Thoracic aorta (tissue), 2 donors: Measurements from ENCODE around the gene IL37. TPM values are rescaled to one million over a fixed set of nuclear protein-coding genes. Genes with fewer than 3 reads are reported as not detected.

Experiments used
- ATAC-seq: fragments of 150-250 bp; one replicate; pipeline ENCODE4 v1.8.0; 2017; ENCODE audit warnings: low read depth; ENCODE audit not compliant: insufficient number of reproducible peaks, low FRiP score
- DNase-seq: peaks from one replicate; pipeline ENCODE4 v3.0.0-alpha.2; 2020; ENCODE audit warnings: low spot score
- H3K27ac ChIP-seq, 2 donors: fragments of 200-600 bp; sonication (generic); 1 replicate in 1 of 2; 2 replicates in 1 of 2; pipeline ENCODE4 v1.5.1; 2016; ENCODE audit warnings: mild to moderate bottlenecking in 2 of 2, moderate library complexity in 2 of 2
- H3K27me3 ChIP-seq: fragments of 200-600 bp; sonication (generic); replicated peaks from 2 replicates; pipeline ENCODE4 v1.6.0; 2016; ENCODE audit warnings: mild to moderate bottlenecking; ENCODE audit not compliant: insufficient read depth
- H3K36me3 ChIP-seq: fragments of 200-600 bp; sonication (generic); one replicate; pipeline ENCODE4 v1.5.1; 2016
- H3K4me1 ChIP-seq, 2 donors: fragments of 200-600 bp; sonication (generic); 1 replicate in 1 of 2; 2 replicates in 1 of 2; pipeline versions ENCODE4 v1.5.1 to v1.6.0; 2016; ENCODE audit warnings: low read depth in 2 of 2, mild to moderate bottlenecking in 1 of 2; ENCODE audit not compliant: control insufficient read depth in 1 of 2
- H3K4me3 ChIP-seq: fragments of 200-600 bp; sonication (generic); 2 replicates; pipeline ENCODE4 v1.5.1; 2016; ENCODE audit warnings: mild to moderate bottlenecking
- H3K9me3 ChIP-seq: fragments of 200-600 bp; sonication (generic); 2 replicates; pipeline ENCODE4 v1.5.1; 2016
- total RNA-seq, 2 donors: library from RNA; depleted of rRNA; stranded (reverse); fragments of >200 nt; gene quantifications; one replicate each; pipeline versions ENCODE4 v1.1.0 to v1.2.3, GENCODE V29; 2016
- TF ChIP-seq, protein P1 (sequence below): fragments of 200-600 bp; sonication (generic); IDR thresholded peaks from one replicate; pipeline ENCODE4 v1.5.1; 2019; ENCODE audit warnings: antibody characterized with exemption

IL37 gene, protein sequence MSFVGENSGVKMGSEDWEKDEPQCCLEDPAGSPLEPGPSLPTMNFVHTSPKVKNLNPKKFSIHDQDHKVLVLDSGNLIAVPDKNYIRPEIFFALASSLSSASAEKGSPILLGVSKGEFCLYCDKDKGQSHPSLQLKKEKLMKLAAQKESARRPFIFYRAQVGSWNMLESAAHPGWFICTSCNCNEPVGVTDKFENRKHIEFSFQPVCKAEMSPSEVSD
- total RNA-seq: not detected

DNA sequence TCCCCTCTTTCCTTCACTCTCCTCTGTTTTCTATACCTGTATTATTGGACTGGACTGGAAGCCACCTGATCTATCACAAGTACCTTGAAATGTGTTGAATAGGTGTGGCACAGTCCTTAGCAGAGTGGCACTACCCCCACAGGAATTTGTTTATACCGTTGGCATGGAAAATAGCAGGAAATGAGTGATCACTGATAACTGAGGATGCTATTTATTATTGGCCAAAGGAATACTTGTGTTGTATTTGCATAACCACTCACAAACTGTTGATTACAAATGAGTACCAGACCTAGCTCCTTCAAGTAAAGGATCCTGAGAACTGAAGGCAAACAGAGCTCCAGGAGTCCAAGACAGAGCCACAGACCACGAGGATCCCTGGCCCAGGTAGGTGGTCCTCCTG is at the start of gene IL37:
Gene IL37 (plus strand): TSS at position 301 of the 400 bp plus-strand sequence. CDS start 1,848 bp downstream, outside the sequence.
- peak; percentile 20 for ATAC-seq
- TF ChIP-seq, protein P1, sequence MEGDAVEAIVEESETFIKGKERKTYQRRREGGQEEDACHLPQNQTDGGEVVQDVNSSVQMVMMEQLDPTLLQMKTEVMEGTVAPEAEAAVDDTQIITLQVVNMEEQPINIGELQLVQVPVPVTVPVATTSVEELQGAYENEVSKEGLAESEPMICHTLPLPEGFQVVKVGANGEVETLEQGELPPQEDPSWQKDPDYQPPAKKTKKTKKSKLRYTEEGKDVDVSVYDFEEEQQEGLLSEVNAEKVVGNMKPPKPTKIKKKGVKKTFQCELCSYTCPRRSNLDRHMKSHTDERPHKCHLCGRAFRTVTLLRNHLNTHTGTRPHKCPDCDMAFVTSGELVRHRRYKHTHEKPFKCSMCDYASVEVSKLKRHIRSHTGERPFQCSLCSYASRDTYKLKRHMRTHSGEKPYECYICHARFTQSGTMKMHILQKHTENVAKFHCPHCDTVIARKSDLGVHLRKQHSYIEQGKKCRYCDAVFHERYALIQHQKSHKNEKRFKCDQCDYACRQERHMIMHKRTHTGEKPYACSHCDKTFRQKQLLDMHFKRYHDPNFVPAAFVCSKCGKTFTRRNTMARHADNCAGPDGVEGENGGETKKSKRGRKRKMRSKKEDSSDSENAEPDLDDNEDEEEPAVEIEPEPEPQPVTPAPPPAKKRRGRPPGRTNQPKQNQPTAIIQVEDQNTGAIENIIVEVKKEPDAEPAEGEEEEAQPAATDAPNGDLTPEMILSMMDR: no peak
- no peak for DNase-seq
- H3K36me3 ChIP-seq: no peaks in the 10 kb centered on the region
- no peaks in the 10 kb centered on the region for H3K9me3 ChIP-seq
- no peaks in the 10 kb centered on the region for H3K4me1 ChIP-seq
- H3K27me3 ChIP-seq: no peaks in the 10 kb centered on the region
- no peak within 1 kb of the TSS for H3K4me3 ChIP-seq
- H3K27ac ChIP-seq: no peak within 1 kb of the TSS

DNA sequence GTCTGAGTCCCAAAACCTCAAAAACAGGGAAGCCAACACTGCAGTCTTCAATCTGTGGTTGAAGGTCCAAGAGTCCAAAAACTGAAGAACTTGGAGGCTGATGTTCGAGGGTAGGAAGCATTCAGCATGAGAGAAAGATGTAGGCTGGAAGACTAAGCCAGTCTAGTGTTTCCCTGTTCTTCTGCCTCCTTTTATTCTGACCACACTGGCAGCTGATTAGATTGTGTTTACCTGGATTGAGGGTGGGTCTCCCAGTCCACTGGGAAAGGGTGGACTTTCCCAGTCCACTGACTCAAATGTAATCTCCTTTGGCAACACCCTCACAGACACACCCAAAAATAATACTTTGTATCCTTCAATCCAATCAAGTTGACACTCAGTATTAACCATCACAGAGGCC is 46.9 kb upstream of the IL37 start:
- H3K4me3 ChIP-seq: no peak overlapping the region
- TF ChIP-seq, protein P1: no peak
- H3K4me1 ChIP-seq: no peaks in the 10 kb centered on the region
- no peak for ATAC-seq
- H3K36me3 ChIP-seq: no peaks in the 10 kb centered on the region
- no peaks in the 10 kb centered on the region for H3K9me3 ChIP-seq
- no peak overlapping the region for H3K27ac ChIP-seq
- no peak for DNase-seq
- H3K27me3 ChIP-seq: no peaks in the 10 kb centered on the region

DNA sequence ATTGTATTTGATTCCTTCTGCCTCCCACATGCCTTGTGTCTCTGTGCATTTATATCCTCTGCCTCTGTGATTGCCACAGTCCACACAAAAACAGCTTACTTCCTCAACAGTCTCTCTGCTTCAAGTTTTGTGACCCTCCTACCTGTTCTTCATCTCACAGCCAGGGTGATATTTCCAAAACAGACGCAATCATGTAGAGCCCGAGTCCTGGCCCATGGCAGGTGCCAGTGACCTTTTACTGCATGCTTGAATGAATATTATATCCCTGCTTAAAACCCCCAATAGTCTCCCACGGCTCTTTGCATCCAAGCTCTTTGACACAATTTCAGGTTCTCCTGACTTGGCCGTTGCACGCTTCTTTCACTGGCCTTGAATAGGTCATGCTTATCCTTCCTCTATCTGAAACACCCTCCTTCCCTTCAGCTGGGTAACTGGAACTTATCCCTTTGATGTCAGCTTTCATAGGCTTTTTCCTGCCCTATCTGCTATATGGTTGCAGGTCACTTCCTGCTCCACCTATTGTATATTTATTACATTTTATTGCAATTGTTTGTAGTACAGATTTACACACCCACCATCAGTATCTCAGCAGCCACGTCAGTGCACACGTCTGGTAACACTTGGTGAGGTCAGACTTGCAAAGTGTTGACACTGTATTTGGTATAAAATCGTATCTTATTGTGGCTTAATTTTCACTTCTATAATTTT is 44.7 kb upstream of the IL37 start:
- no peak for ATAC-seq
- Histone ChIP-seq H3K4me1 (no peaks in the 10 kb centered on the region), H3K27ac (no peak overlapping the region), H3K9me3 (no peaks in the 10 kb centered on the region), H3K4me3 (no peak overlapping the region), H3K36me3 (no peaks in the 10 kb centered on the region), H3K27me3 (no peaks in the 10 kb centered on the region)
- no peak for DNase-seq
- TF ChIP-seq, protein P1: no peak

DNA sequence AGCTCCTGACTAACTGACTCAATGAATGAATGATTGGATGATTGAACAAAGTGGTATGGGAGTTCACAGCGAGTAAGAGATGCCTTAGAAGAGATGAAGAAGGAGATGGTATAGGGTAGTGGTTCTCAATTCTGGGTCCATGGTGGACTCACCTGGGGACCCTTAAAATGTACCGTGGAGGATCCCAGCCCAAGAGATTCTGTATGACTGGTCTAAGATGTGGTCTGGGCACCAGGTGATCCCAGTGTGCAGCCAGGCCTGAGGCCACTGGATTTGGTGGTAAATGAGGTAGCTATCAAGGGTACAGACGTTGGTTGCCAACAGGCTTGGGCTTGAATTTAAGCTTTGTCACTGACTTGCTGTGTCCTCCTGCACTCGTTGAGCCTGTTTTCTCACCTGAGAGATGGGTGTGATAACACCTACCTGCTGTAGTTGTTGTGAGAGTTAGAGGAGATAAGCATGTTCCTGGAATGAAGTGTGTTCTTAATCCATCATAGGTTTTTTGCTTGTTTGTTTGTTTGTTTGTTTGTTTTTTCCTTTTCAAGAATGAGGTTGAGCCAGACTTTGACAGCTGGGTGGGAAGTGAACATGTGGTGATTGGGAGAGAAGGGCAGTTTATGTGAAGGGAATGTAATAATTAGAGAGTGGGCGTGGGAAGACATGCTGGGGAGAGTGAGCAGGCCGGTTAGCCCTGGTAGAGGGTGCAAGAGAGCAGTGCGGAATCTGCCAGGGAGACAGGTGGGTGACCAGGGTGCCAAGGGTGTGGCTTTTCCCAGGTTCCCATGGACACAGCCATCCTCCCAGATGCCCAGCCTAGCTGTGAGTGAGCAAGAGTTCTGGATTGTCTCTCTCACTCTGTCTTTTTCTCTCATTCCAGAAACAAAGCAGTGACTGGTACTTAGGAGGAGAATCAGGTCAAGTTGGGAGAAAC is 43.0 kb upstream of the IL37 start:
- ATAC-seq (no peak), DNase-seq (no peak)
- TF ChIP-seq, protein P1: no peak

More for the DNA sequence above, 43.0 kb upstream of the IL37 start:
- no peak overlapping the region for H3K27ac ChIP-seq
- no peaks in the 10 kb centered on the region for H3K36me3 ChIP-seq
- H3K27me3 ChIP-seq: no peaks in the 10 kb centered on the region
- no peaks in the 10 kb centered on the region for H3K9me3 ChIP-seq
- H3K4me3 ChIP-seq: no peak overlapping the region
- no peaks in the 10 kb centered on the region for H3K4me1 ChIP-seq
